Panc1 (cell line): ENCODE results near the gene ARMS2.

ENCODE experiments used
- CTCF ChIP-seq: fragments of 450-650 bp; IDR thresholded peaks from 2 replicates; pipeline ENCODE4 v1.5.1; 2017; ENCODE audit warnings: mild to moderate bottlenecking
- POLR2AphosphoS5 ChIP-seq: IDR thresholded peaks from 2 replicates; pipeline ENCODE4 v1.6.1; 2012; ENCODE audit warnings: mild to moderate bottlenecking, low read depth, low read length, moderate library complexity
- REST ChIP-seq, 2 experiments: IDR thresholded peaks; 2 replicates each; pipeline ENCODE4 v1.6.1; 2011 to 2012; ENCODE audit warnings: low read depth in 2 of 2, control low read depth in 1 of 2, low read length in 1 of 2, mild to moderate bottlenecking in 1 of 2, moderate library complexity in 1 of 2; ENCODE audit not compliant: insufficient read depth in 1 of 2
- SIN3A ChIP-seq: IDR thresholded peaks from 2 replicates; pipeline ENCODE4 v1.6.1; 2012; ENCODE audit warnings: low read depth, mild to moderate bottlenecking, low read length, moderate library complexity, borderline replicate concordance; ENCODE audit not compliant: insufficient read depth

- TF ChIP-seq CTCF (no peak), POLR2AphosphoS5 (no peak), SIN3A (no peak), REST (IDR thresholded peaks at IDR 0.05; ENCODE audit: insufficient read depth in 1 of 2, low read depth in 2 of 2, low read length in 1 of 2) (no peak)
These were observed 12.5 kb downstream of the ARMS2 start for GRCh38 chr10:122466951-122467381.
